Measurements from ENCODE around the gene HEMK1.

DNA sequence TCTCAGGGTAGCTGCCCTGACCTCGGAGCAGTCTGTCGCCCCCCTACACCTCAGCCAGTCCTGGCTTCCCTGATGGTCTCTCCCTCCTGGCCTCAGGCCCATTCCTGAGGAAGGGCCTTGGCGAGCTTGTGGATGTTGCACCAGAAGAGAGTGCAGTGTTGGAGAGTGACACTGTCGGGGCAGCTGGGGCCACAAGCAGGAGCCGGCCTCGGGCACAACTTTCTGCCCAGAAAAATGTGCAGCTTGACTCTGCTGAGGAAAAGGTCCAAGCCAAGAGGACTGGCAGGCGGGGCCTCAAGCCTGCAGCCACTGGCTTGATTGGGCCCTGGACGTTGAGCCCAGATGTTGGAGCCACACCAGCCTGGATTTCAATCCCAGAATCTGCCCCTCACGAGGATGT lies 12.8 kb downstream of the HEMK1 start:
- TF ChIP-seq, protein P1, sequence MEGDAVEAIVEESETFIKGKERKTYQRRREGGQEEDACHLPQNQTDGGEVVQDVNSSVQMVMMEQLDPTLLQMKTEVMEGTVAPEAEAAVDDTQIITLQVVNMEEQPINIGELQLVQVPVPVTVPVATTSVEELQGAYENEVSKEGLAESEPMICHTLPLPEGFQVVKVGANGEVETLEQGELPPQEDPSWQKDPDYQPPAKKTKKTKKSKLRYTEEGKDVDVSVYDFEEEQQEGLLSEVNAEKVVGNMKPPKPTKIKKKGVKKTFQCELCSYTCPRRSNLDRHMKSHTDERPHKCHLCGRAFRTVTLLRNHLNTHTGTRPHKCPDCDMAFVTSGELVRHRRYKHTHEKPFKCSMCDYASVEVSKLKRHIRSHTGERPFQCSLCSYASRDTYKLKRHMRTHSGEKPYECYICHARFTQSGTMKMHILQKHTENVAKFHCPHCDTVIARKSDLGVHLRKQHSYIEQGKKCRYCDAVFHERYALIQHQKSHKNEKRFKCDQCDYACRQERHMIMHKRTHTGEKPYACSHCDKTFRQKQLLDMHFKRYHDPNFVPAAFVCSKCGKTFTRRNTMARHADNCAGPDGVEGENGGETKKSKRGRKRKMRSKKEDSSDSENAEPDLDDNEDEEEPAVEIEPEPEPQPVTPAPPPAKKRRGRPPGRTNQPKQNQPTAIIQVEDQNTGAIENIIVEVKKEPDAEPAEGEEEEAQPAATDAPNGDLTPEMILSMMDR (conservative IDR thresholded peaks at IDR 0.05 in 1 of 2, IDR thresholded peaks at IDR 0.05 in 1 of 2; ENCODE audit: extremely low read depth in 1 of 2, insufficient read depth in 1 of 2, low read depth in 1 of 2, low read length in 2 of 2) = no peak
- TF ChIP-seq EZH2 (IDR thresholded peaks at IDR 0.05; ENCODE audit: borderline replicate concordance, low read length) = no peak
